ENCODE data around the gene SERPINA12. TPM values are rescaled to one million over a fixed set of nuclear protein-coding genes. Genes with fewer than 3 reads are reported as not detected.
"Not testable (repeated sequence)": the region's sequence is repeated elsewhere in the genome, so short reads cannot be mapped to it uniquely, and the experiment has no call there.

SERPINA12 gene
- total RNA-seq, 2 experiments from 2014 or later: not detected

GRCh38 chr14:94531187-94531586, 21.9 kb upstream of the SERPINA12 start:
- H3K27ac Mint-ChIP-seq: no peak overlapping the region
- POLR2A ChIA-PET: no interaction called here
- H3K9me3 Mint-ChIP-seq (ENCODE audit: insufficient read depth): no peaks in the 10 kb centered on the region
- CTCF ChIA-PET: no interaction called here
- H3K4me1 Mint-ChIP-seq (ENCODE audit: low read depth): no peaks in the 10 kb centered on the region
- H3K36me3 Mint-ChIP-seq (ENCODE audit: low read depth): no peaks in the 10 kb centered on the region
- no peak overlapping the region for H3K4me3 Mint-ChIP-seq
- ATAC-seq (no peak), DNase-seq (no peak)
- H3K27me3 Mint-ChIP-seq (ENCODE audit: low read depth): peaks cover 11% of the 10 kb centered on the region

GRCh38 chr14:94524093-94524492, 14.8 kb upstream of the SERPINA12 start:
- ATAC-seq (no peak), DNase-seq (no peak)
- no peak overlapping the region for H3K27ac Mint-ChIP-seq
- H3K4me3 Mint-ChIP-seq: no peak overlapping the region
- ChIA-PET POLR2A (no interaction called here), CTCF (no interaction called here)
- H3K4me1 Mint-ChIP-seq (ENCODE audit: low read depth): no peaks in the 10 kb centered on the region
- peaks cover 6% of the 10 kb centered on the region for H3K27me3 Mint-ChIP-seq (ENCODE audit: low read depth)
- H3K36me3 Mint-ChIP-seq (ENCODE audit: low read depth): no peaks in the 10 kb centered on the region
- H3K9me3 Mint-ChIP-seq (ENCODE audit: insufficient read depth): no peaks in the 10 kb centered on the region

- Mint-ChIP-seq H3K9me3 (ENCODE audit: insufficient read depth) (no peaks in the 10 kb centered on the region), H3K4me3 (no peak overlapping the region), H3K4me1 (ENCODE audit: low read depth) (no peaks in the 10 kb centered on the region), H3K27ac (no peak overlapping the region), H3K36me3 (ENCODE audit: low read depth) (no peaks in the 10 kb centered on the region), H3K27me3 (ENCODE audit: low read depth) (peaks cover 6% of the 10 kb centered on the region)
- no peak for DNase-seq
- ChIA-PET POLR2A (no interaction called here), CTCF (no interaction called here)
- no peak for ATAC-seq
Observed at GRCh38 chr14:94523265-94523664, 14.0 kb upstream of the SERPINA12 start.

- DNase-seq: no peak
- Mint-ChIP-seq H3K36me3 (ENCODE audit: low read depth) (no peaks in the 10 kb centered on the region), H3K27me3 (ENCODE audit: low read depth) (peaks cover 6% of the 10 kb centered on the region), H3K27ac (no peak overlapping the region), H3K4me1 (ENCODE audit: low read depth) (no peaks in the 10 kb centered on the region), H3K4me3 (no peak overlapping the region), H3K9me3 (ENCODE audit: insufficient read depth) (no peaks in the 10 kb centered on the region)
- POLR2A ChIA-PET: no interaction called here
- no peak for ATAC-seq
- CTCF ChIA-PET: no interaction called here
Observed at GRCh38 chr14:94522115-94522724, 13.0 kb upstream of the SERPINA12 start.

GRCh38 chr14:94521375-94522114, 12.3 kb upstream of the SERPINA12 start:
- Mint-ChIP-seq H3K27me3 (ENCODE audit: low read depth) (no peaks in the 10 kb centered on the region), H3K36me3 (ENCODE audit: low read depth) (no peaks in the 10 kb centered on the region), H3K27ac (no peak overlapping the region), H3K4me3 (no peak overlapping the region), H3K9me3 (ENCODE audit: insufficient read depth) (no peaks in the 10 kb centered on the region), H3K4me1 (ENCODE audit: low read depth) (no peaks in the 10 kb centered on the region)
- no peak for ATAC-seq
- ChIA-PET CTCF (no interaction called here), POLR2A (no interaction called here)
- no peak for DNase-seq

DNA sequence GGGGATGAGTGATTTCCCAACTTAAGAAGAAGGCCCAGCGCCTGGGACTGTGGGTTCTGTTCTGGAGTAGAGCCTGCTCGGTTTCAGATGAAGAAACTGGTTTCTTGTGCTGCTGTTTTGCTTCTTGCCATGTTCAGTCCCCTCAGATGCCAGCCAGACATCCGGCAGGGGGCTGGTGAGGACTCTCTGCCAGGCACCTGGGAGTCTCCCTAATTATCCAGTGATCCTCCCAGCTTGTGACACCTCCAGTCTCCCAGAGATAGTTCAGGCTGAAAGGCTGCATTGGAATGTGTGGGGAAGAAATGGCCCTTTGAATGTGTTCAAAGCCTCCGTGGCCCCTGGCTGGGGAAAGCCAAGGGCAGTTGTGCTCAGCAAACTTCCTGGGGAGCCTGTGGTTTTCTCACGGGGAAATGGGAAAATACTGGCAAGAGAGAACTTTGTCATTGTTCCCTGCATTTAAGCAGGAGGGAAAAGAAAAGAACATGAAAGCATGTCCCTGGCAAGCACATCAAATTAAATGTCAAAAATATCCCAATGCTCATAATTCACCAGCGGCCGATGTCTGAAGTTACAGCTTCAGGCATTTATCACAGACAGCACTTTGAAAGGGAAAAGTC, 8.5 kb upstream of the SERPINA12 start:
- POLR2A ChIA-PET: no interaction called here
- no peak for DNase-seq
- H3K36me3 Mint-ChIP-seq (ENCODE audit: low read depth): no peaks in the 10 kb centered on the region
- no peak overlapping the region for H3K4me3 Mint-ChIP-seq
- no peaks in the 10 kb centered on the region for H3K4me1 Mint-ChIP-seq (ENCODE audit: low read depth)
- H3K27ac Mint-ChIP-seq: no peak overlapping the region
- H3K9me3 Mint-ChIP-seq (ENCODE audit: insufficient read depth): no peaks in the 10 kb centered on the region
- H3K27me3 Mint-ChIP-seq (ENCODE audit: low read depth): no peaks in the 10 kb centered on the region
- ATAC-seq: no peak
- CTCF ChIA-PET: interaction anchor here (1.2 kb wide), 1 partner anchor 32 kb away, joined by 3 read pairs; no protein-coding TSS in a partner anchor

- ChIA-PET CTCF (interaction anchor here (1.2 kb wide), 1 partner anchor 31 kb away, joined by 3 read pairs; no protein-coding TSS in a partner anchor), POLR2A (no interaction called here)
- H3K36me3 Mint-ChIP-seq (ENCODE audit: low read depth): no peaks in the 10 kb centered on the region
- no peak for DNase-seq
- H3K9me3 Mint-ChIP-seq (ENCODE audit: insufficient read depth): no peaks in the 10 kb centered on the region
- no peaks in the 10 kb centered on the region for H3K4me1 Mint-ChIP-seq (ENCODE audit: low read depth)
- H3K4me3 Mint-ChIP-seq: no peak overlapping the region
- H3K27me3 Mint-ChIP-seq (ENCODE audit: low read depth): no peaks in the 10 kb centered on the region
- H3K27ac Mint-ChIP-seq: no peak overlapping the region
- ATAC-seq: no peak
Observed at GRCh38 chr14:94517248-94517640, 8.0 kb upstream of the SERPINA12 start.

GRCh38 chr14:94515856-94516255, 6.6 kb upstream of the SERPINA12 start:
- DNase-seq: no peak
- Mint-ChIP-seq H3K27ac (no peak overlapping the region), H3K9me3 (ENCODE audit: insufficient read depth) (no peaks in the 10 kb centered on the region), H3K36me3 (ENCODE audit: low read depth) (no peaks in the 10 kb centered on the region), H3K4me3 (no peak overlapping the region), H3K27me3 (ENCODE audit: low read depth) (no peaks in the 10 kb centered on the region), H3K4me1 (ENCODE audit: low read depth) (no peaks in the 10 kb centered on the region)
- ATAC-seq: no peak
- POLR2A ChIA-PET: no interaction called here
- CTCF ChIA-PET: no interaction called here

- Mint-ChIP-seq H3K4me1 (ENCODE audit: low read depth) (no peaks in the 10 kb centered on the region), H3K27me3 (ENCODE audit: low read depth) (peaks cover 2% of the 10 kb centered on the region), H3K4me3 (no peak overlapping the region), H3K27ac (no peak overlapping the region), H3K36me3 (ENCODE audit: low read depth) (no peaks in the 10 kb centered on the region), H3K9me3 (ENCODE audit: insufficient read depth) (no peaks in the 10 kb centered on the region)
- ChIA-PET POLR2A (no interaction called here), CTCF (no interaction called here)
- ATAC-seq: no peak
- no peak for DNase-seq
Observed at GRCh38 chr14:94515426-94515825, 6.2 kb upstream of the SERPINA12 start.

- no peak for ATAC-seq
- no peak for DNase-seq
- no peak overlapping the region for H3K4me3 Mint-ChIP-seq
- peaks cover 2% of the 10 kb centered on the region for H3K27me3 Mint-ChIP-seq (ENCODE audit: low read depth)
- no peaks in the 10 kb centered on the region for H3K4me1 Mint-ChIP-seq (ENCODE audit: low read depth)
- H3K9me3 Mint-ChIP-seq (ENCODE audit: insufficient read depth): no peaks in the 10 kb centered on the region
- CTCF ChIA-PET: no interaction called here
- POLR2A ChIA-PET: no interaction called here
- H3K36me3 Mint-ChIP-seq (ENCODE audit: low read depth): no peaks in the 10 kb centered on the region
- H3K27ac Mint-ChIP-seq: no peak overlapping the region
Observed at GRCh38 chr14:94514351-94514750, 5.1 kb upstream of the SERPINA12 start.

GRCh38 chr14:94510481-94510880, 1.2 kb upstream of the SERPINA12 start:
- H3K27ac Mint-ChIP-seq; H3K36me3 Mint-ChIP-seq (ENCODE audit: low read depth); DNase-seq; H3K9me3 Mint-ChIP-seq (ENCODE audit: insufficient read depth); POLR2A ChIA-PET; H3K4me3 Mint-ChIP-seq; CTCF ChIA-PET; H3K4me1 Mint-ChIP-seq (ENCODE audit: low read depth); ATAC-seq; H3K27me3 Mint-ChIP-seq (ENCODE audit: low read depth): not testable (repeated sequence)

DNA sequence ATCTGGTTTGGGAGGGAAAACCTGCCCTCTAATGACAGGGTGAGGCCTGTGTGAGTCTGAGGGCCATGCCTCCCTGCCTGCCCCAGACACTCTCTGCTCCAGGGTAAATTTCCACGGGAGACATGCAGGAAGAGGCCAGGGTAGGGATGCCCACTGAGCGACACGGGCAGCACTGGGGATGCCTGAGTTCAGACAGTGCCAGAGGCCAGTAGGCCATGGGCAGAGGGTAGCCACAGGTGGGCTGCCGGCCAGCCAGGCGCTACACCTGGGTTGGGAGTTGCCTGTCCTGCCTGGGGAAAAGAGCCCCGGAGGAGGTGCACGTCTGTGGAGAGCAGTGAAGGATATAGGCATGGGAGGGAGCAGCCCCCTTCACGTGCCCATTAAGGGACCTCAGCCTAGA, 3.6 kb downstream of the SERPINA12 start:
- H3K4me1 Mint-ChIP-seq (ENCODE audit: low read depth): no peaks in the 10 kb centered on the region
- H3K4me3 Mint-ChIP-seq: no peak overlapping the region
- no peaks in the 10 kb centered on the region for H3K9me3 Mint-ChIP-seq (ENCODE audit: insufficient read depth)
- H3K36me3 Mint-ChIP-seq (ENCODE audit: low read depth): no peaks in the 10 kb centered on the region
- ChIA-PET POLR2A (no interaction called here), CTCF (no interaction called here)
- no peak overlapping the region for H3K27ac Mint-ChIP-seq
- ATAC-seq (no peak), DNase-seq (no peak)
- H3K27me3 Mint-ChIP-seq (ENCODE audit: low read depth): peaks cover 4% of the 10 kb centered on the region
